Measurements from ENCODE around the gene AFF3. TPM values are rescaled to one million over a fixed set of nuclear protein-coding genes. Genes with fewer than 3 reads are reported as not detected.

The AFF3 gene
- total RNA-seq, 1 donor from 2014 or later = 12.2 TPM

GRCh38 chr2:100011272-100011731 is 131.1 kb downstream of the AFF3 start:
- Mint-ChIP-seq H3K9me3 (ENCODE audit: unreplicated experiment) (no peaks in the 10 kb centered on the region), H3K36me3 (ENCODE audit: low read depth, unreplicated experiment) (no peaks in the 10 kb centered on the region), H3K27ac (ENCODE audit: unreplicated experiment) (no peak overlapping the region), H3K4me3 (ENCODE audit: unreplicated experiment) (no peak overlapping the region), H3K4me1 (ENCODE audit: unreplicated experiment) (peaks cover 19% of the 10 kb centered on the region), H3K27me3 (ENCODE audit: unreplicated experiment) (no peaks in the 10 kb centered on the region)
- no peak for DNase-seq (ENCODE audit: low spot score)
- no peak for TF ChIP-seq CTCF (IDR thresholded peaks at IDR 0.05; ENCODE audit: unreplicated experiment)

GRCh38 chr2:100010606-100011005 is 131.8 kb downstream of the AFF3 start:
- Mint-ChIP-seq H3K27me3 (ENCODE audit: unreplicated experiment) (no peaks in the 10 kb centered on the region), H3K9me3 (ENCODE audit: unreplicated experiment) (no peaks in the 10 kb centered on the region), H3K4me1 (ENCODE audit: unreplicated experiment) (peaks cover 19% of the 10 kb centered on the region), H3K27ac (ENCODE audit: unreplicated experiment) (no peak overlapping the region), H3K4me3 (ENCODE audit: unreplicated experiment) (no peak overlapping the region), H3K36me3 (ENCODE audit: low read depth, unreplicated experiment) (no peaks in the 10 kb centered on the region)
- DNase-seq (ENCODE audit: low spot score) = no peak
- no peak for TF ChIP-seq CTCF (IDR thresholded peaks at IDR 0.05; ENCODE audit: unreplicated experiment)

GRCh38 chr2:100009743-100010142 is 132.6 kb downstream of the AFF3 start:
- DNase-seq (ENCODE audit: low spot score) = no peak
- no peaks in the 10 kb centered on the region for H3K36me3 Mint-ChIP-seq (ENCODE audit: low read depth, unreplicated experiment)
- no peaks in the 10 kb centered on the region for H3K9me3 Mint-ChIP-seq (ENCODE audit: unreplicated experiment)
- TF ChIP-seq CTCF (IDR thresholded peaks at IDR 0.05; ENCODE audit: unreplicated experiment) = no peak
- peaks cover 19% of the 10 kb centered on the region for H3K4me1 Mint-ChIP-seq (ENCODE audit: unreplicated experiment)
- H3K27me3 Mint-ChIP-seq (ENCODE audit: unreplicated experiment) = no peaks in the 10 kb centered on the region
- H3K4me3 Mint-ChIP-seq (ENCODE audit: unreplicated experiment) = no peak overlapping the region
- peak overlapping the region; percentile 28 for H3K27ac Mint-ChIP-seq (ENCODE audit: unreplicated experiment)

- peaks cover 16% of the 10 kb centered on the region for H3K4me1 Mint-ChIP-seq (ENCODE audit: unreplicated experiment)
- TF ChIP-seq CTCF (IDR thresholded peaks at IDR 0.05; ENCODE audit: unreplicated experiment) = no peak
These were observed 133.4 kb downstream of the AFF3 start for GRCh38 chr2:100008956-100009355.

GRCh38 chr2:100006516-100006915 is 135.9 kb downstream of the AFF3 start:
- H3K4me3 Mint-ChIP-seq (ENCODE audit: unreplicated experiment) = no peak overlapping the region
- H3K4me1 Mint-ChIP-seq (ENCODE audit: unreplicated experiment) = peaks cover 16% of the 10 kb centered on the region
- H3K9me3 Mint-ChIP-seq (ENCODE audit: unreplicated experiment) = no peaks in the 10 kb centered on the region
- no peak for TF ChIP-seq CTCF (IDR thresholded peaks at IDR 0.05; ENCODE audit: unreplicated experiment)
- no peak for DNase-seq (ENCODE audit: low spot score)
- H3K27me3 Mint-ChIP-seq (ENCODE audit: unreplicated experiment) = no peaks in the 10 kb centered on the region
- no peaks in the 10 kb centered on the region for H3K36me3 Mint-ChIP-seq (ENCODE audit: low read depth, unreplicated experiment)
- H3K27ac Mint-ChIP-seq (ENCODE audit: unreplicated experiment) = no peak overlapping the region

More at GRCh38 chr2:100008956-100009355, 133.4 kb downstream of the AFF3 start:
- no peak for DNase-seq (ENCODE audit: low spot score)
- H3K27me3 Mint-ChIP-seq (ENCODE audit: unreplicated experiment) = no peaks in the 10 kb centered on the region
- H3K36me3 Mint-ChIP-seq (ENCODE audit: low read depth, unreplicated experiment) = no peaks in the 10 kb centered on the region
- no peak overlapping the region for H3K27ac Mint-ChIP-seq (ENCODE audit: unreplicated experiment)
- no peak overlapping the region for H3K4me3 Mint-ChIP-seq (ENCODE audit: unreplicated experiment)
- H3K9me3 Mint-ChIP-seq (ENCODE audit: unreplicated experiment) = no peaks in the 10 kb centered on the region
